ENCODE results near the gene MRPL48.

Gene MRPL48

DNA sequence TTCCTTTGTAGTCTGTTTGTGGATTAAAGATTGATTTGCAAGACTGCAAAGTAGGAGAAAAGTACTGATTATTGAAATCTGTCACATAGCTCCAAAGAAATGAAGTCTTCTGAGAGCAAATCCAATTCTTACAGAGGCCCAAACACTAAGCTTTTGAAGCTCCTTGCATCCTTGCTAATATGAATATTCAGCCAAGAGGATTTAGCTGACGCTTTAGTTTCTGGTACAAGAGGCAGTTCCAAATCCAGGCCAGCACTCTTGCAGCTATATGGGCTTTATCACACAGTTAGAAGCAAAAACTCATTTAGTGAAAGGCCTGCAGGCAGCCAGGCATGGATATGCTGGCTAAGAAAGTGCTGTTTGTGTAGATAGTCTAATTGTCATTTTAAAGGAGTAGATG is 101.9 kb downstream of the MRPL48 start:
- DNase-seq (ENCODE audit: low read depth, low spot score): no peak

DNA sequence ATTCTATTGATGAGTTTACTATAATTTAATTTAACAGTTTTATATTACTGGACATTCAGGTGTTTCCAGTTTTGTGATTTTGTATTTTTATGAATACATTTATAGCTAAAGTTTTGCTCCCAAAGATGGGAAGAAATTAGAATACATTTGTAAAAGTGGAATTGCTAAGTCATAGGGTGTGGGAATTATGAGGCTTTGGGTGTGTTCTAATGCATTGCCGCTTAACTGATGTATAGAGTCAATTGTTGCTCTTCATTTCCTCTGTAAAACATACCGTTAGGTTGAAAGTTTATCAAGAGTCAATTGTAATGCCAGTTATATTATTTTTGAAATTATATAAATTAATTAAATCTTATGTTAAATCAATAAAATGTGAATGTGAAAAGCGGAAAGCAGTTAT is 105.4 kb downstream of the MRPL48 start:
- DNase-seq (ENCODE audit: low read depth, low spot score): no peak

DNA sequence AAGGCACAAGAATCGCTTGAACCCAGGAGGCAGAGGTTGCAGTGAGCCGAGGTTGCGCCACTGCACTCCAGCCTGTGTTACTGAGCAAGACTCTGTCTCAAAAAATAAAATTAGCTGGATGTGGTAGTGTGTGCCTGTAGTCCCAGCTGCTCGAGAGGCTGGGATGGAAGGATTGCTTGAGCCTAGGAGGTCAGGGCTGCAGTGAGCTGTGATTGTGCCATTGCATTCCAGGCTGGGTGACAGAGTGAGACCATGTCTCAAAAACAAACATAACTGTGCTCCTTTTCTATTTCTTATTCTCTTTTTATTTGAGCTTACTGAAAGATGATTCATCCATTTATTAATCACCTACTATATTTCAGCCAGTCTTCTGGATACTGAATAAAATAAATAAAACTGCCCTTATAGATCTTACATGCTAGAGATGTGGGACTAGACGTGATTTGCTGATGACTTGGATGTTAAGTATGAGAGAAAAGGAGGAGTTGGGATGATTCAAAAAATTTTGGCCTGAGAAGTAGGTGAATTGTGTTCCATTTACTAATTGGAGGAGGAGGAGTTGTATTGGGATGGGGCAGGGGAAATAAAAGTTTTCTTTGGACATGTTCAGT is 107.2 kb downstream of the MRPL48 start:
- DNase-seq (ENCODE audit: low read depth, low spot score): no peak

DNA sequence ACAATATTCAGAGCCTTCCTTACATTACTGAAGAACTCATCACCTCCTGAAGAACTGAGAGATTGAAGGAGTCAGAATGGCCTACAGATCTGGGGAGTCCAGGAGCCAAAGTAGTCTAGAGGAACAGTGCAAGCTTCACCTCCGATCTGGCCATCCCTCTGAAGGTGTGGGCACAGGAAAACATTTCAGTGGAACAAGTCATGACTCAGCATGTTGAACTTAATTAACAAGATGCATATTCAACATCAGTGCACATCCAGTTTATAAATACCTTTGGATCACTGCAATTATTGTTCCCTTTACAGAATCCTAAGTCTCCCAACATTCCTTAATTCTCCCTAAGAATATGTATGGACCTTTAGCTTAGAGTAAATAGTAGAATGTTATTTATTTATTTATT is 114.6 kb downstream of the MRPL48 start:
- DNase-seq (ENCODE audit: low read depth, low spot score): no peak

DNA sequence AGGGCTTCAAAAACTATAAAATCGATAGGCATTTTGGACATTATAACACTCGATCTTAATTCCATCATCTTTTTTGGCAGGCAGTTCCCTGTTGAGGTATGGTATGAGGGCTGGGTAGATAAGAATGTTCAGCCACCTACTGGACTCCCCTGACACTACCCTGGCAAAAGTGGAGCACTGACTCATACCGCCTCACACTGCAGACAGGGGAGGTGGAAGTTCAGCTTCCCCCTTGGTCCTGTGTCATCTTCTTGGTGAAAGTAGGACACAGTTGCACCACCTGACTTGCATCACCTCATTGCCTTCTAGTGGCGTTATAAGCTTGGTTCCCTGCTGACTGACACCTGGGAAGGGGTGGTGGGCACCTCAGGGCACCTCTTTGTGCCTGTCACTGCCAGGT is 119.5 kb downstream of the MRPL48 start:
- DNase-seq (ENCODE audit: low read depth, low spot score): no peak

DNA sequence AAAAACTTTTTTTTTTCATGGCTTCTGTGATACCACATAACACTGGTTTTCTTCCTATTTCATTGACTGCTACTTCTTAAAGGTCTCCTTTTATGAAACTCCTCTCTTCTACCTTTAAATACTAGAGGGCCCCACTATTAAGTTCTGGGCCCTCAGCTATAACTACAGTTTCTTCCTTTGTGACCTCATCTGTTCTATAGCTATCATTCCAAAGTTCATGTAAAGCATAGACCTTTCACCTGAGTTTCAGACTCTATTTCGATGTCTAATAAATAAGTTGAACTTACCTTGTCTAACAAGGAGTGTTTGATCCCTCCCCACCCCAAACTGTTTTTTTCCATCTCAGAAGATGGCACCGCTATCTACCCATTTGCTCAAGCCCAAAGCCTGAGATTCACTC is 124.4 kb downstream of the MRPL48 start:
- no peak for DNase-seq (ENCODE audit: low read depth, low spot score)

DNA sequence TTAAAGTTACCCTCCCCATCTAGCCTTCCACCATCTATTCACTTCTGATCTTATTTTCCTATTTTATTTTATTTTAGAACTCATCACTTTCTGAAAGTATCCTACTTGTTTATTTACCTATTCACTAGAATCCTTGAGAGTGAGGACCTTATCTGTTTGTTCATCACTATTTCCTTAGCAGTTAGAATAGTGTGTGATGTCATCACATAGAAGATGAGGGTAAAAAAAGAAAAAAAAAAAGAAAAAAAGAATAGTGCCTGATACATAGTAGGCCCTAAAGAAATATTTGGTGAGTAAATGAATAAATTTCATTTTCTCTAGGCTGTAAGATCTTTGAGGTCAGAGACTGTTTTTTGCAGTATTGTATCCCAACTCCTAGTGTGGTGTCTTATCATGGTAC is 125.8 kb downstream of the MRPL48 start:
- no peak for DNase-seq (ENCODE audit: low read depth, low spot score)

DNA sequence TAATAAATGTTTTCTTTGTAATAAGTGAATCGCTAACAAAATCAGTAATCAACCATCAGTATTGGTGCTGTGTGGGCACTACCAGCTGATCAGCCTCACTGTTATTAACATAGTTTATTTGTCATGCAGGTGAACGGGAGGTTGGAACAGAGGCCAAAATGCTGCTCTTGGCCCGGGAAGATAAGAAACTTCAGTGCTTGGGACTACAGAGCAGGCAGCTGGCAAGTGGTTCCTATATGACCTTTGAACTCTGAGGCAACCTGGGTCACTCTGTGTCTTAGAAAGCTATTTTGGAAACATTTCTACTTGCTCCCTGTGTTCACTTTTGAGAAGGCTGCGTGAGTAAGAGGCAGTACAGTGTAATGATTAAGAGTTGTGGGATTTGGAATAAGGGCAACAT is 126.6 kb downstream of the MRPL48 start:
- no peak for DNase-seq (ENCODE audit: low read depth, low spot score)

Measured in smooth muscle cell of the brain vasculature (primary cell).